KMS-11 (cell line): ENCODE results near the gene TXNRD2.

Experiments
- H2AFZ ChIP-seq: fragments of 200-600 bp; sonication (generic); 2 replicates; pipeline ENCODE4 v1.6.1; 2016; ENCODE audit warnings: antibody characterized with exemption, mixed run types, low read depth
- H3K27ac ChIP-seq: fragments of 200-600 bp; sonication (generic); 2 replicates; pipeline ENCODE4 v1.6.1; 2016; ENCODE audit warnings: mild to moderate bottlenecking, mixed run types
- H3K27me3 ChIP-seq: fragments of 200-600 bp; sonication (generic); 2 replicates; pipeline ENCODE4 v1.6.1; 2017; ENCODE audit warnings: mild to moderate bottlenecking, low read depth, mixed run types, moderate library complexity; ENCODE audit not compliant: insufficient read depth
- H3K36me3 ChIP-seq: fragments of 200-600 bp; sonication (generic); 2 replicates; pipeline ENCODE4 v1.6.1; 2017; ENCODE audit warnings: mild to moderate bottlenecking, mixed run types; ENCODE audit not compliant: insufficient read depth
- H3K4me1 ChIP-seq: fragments of 200-600 bp; sonication (generic); 2 replicates; pipeline ENCODE4 v1.6.1; 2016; ENCODE audit warnings: mild to moderate bottlenecking, low read depth, mixed run types; ENCODE audit not compliant: poor library complexity, severe bottlenecking
- H3K4me2 ChIP-seq: fragments of 200-600 bp; sonication (generic); 2 replicates; pipeline ENCODE4 v1.7.0; 2016; ENCODE audit warnings: mild to moderate bottlenecking, mixed run types
- H3K4me3 ChIP-seq: fragments of 200-600 bp; sonication (generic); IDR thresholded peaks from 2 replicates; pipeline ENCODE4 v1.6.1; 2017; ENCODE audit warnings: low read depth, low read length, mixed read lengths; ENCODE audit not compliant: insufficient read depth
- H3K79me2 ChIP-seq: fragments of 200-600 bp; sonication (generic); 2 replicates; pipeline ENCODE4 v1.6.1; 2016; ENCODE audit warnings: low read depth, mixed run types; ENCODE audit not compliant: insufficient read depth
- H3K9ac ChIP-seq: fragments of 200-600 bp; sonication (generic); 2 replicates; pipeline ENCODE4 v1.6.1; 2016; ENCODE audit warnings: mild to moderate bottlenecking, mixed run types
- H4K20me1 ChIP-seq: fragments of 200-600 bp; sonication (generic); 2 replicates; pipeline ENCODE4 v1.6.1; 2016; ENCODE audit warnings: mild to moderate bottlenecking, mixed run types; ENCODE audit not compliant: insufficient read depth
- TF ChIP-seq, protein P1 (sequence below): fragments of 200-600 bp; sonication (generic); conservative IDR thresholded peaks from 2 replicates; pipeline ENCODE4 v1.6.1; 2017; ENCODE audit warnings: low read depth, mild to moderate bottlenecking, antibody characterized with exemption, low read length, moderate library complexity, mixed read lengths

The TXNRD2 gene

DNA sequence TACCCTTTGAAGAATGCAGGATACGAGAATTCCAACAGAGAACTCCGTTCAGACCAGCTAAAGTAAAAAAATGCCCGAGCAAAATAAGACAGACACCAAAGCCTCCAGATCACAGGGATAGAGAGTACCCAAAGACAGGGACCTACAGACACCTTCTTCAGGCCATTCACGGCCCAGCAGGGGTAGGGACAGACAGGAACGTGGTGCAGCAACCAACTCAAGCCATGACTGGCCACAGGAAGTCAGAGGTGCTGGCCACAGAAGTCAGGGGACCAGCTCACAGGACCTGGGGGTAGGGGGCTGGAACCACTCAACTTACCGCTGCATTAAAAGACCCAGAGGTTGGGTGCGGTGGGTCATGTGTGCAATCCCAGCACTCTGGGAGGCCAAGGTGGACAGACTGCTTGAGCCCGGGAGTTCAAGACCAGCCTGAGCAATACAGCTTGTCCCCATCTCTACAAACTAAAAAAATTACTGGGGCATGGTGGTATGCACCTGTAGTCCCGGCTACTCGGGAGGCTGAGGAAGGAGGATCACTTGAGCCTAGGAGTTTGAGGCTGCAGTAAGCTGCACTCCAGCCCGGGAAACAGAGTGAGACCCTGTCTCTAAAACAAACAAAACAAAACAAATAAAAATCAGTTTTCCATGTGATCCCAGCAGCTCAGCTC is 39.9 kb downstream of the TXNRD2 start:
- no peaks in the 10 kb centered on the region for H4K20me1 ChIP-seq
- H3K79me2 ChIP-seq = no peaks in the 10 kb centered on the region
- H3K4me2 ChIP-seq = no peak overlapping the region
- H3K27ac ChIP-seq = no peak overlapping the region
- H3K4me1 ChIP-seq = no peaks in the 10 kb centered on the region
- H3K27me3 ChIP-seq = no peaks in the 10 kb centered on the region
- TF ChIP-seq, protein P1, sequence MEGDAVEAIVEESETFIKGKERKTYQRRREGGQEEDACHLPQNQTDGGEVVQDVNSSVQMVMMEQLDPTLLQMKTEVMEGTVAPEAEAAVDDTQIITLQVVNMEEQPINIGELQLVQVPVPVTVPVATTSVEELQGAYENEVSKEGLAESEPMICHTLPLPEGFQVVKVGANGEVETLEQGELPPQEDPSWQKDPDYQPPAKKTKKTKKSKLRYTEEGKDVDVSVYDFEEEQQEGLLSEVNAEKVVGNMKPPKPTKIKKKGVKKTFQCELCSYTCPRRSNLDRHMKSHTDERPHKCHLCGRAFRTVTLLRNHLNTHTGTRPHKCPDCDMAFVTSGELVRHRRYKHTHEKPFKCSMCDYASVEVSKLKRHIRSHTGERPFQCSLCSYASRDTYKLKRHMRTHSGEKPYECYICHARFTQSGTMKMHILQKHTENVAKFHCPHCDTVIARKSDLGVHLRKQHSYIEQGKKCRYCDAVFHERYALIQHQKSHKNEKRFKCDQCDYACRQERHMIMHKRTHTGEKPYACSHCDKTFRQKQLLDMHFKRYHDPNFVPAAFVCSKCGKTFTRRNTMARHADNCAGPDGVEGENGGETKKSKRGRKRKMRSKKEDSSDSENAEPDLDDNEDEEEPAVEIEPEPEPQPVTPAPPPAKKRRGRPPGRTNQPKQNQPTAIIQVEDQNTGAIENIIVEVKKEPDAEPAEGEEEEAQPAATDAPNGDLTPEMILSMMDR = no peak
- no peak overlapping the region for H3K9ac ChIP-seq
- H2AFZ ChIP-seq = no peak overlapping the region
- H3K4me3 ChIP-seq = no peak overlapping the region
- no peaks in the 10 kb centered on the region for H3K36me3 ChIP-seq

DNA sequence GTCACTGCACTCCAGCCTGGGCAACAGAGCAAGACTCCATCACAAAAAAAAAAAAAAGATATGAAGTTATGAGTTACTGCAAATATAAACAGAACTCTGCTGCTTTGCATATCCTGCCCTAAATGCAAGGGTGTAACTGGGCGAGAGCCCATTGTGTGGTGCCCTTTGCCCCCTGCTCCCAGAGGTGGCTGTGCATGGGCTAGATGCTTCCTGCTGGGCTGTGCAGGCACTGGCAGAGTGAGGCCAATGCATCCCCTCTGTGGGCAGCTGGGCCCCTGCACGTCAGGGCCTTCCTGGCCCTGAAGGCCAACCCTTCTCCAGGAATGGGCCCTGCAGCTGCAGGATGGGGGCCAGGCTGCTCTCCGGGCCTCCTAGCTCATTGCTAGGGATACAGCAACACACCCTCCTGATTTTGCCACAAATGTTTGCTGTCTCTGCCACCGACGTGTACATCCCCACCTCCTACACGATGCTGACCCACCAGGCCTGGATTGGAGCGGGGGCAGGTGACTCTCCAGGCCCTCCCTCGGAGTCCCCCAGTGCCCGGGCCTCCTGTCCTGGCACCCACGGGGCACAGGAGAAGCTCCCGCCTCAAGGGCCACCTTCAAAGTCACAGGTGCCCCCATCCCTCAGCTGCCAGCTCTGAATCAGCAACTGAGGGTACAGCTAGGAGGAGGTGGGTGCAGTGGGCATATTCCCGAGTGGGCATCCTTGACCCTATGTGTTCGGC is 40.7 kb downstream of the TXNRD2 start:
- no peak overlapping the region for H3K9ac ChIP-seq
- H3K4me1 ChIP-seq = peaks cover 4% of the 10 kb centered on the region
- H4K20me1 ChIP-seq = no peaks in the 10 kb centered on the region
- H3K4me2 ChIP-seq = no peak overlapping the region
- H3K27me3 ChIP-seq = no peaks in the 10 kb centered on the region
- H3K79me2 ChIP-seq = no peaks in the 10 kb centered on the region
- no peak overlapping the region for H3K27ac ChIP-seq
- H3K36me3 ChIP-seq = no peaks in the 10 kb centered on the region
- no peak overlapping the region for H3K4me3 ChIP-seq
- TF ChIP-seq, protein P1 = no peak
- H2AFZ ChIP-seq = no peak overlapping the region

DNA sequence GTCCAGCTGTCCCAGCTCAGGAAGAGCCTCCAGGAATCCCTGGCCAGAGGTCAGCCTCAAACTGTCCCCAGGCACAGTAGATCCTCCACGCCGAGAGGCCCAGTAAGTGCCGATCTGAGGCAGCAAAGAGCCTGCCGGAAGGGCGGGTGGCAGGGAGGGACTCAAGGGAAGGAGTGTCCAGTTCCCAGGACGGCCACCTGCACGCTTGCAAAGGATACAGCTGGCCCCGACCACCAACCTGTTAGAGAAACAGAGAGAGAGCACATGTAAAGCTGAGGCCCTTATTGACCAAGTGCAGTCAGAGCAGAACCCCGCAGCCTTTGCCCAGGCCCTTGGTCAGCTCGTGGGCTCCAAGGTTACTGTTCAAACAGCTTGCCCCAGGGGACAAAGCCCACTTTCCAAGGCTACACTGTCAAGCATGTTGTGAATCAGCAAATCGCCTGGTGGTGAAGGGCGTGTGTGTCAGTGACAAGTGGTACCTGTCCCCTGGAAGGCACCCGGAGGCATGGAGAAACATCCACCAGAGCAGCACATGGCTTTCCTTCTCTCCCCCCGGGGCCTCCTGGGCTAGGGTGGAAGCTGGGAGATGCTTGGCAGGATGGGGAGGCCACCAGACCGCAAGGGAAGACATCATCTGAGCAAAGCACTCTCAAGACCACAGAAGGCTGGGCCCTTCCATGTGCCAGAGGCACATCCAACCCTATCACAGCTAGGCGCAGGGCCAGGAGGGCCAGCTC is 42.6 kb downstream of the TXNRD2 start:
- Histone ChIP-seq H3K79me2 (no peaks in the 10 kb centered on the region), H3K4me2 (no peak overlapping the region), H3K27ac (no peak overlapping the region), H2AFZ (no peak overlapping the region), H3K4me3 (no peak overlapping the region), H3K9ac (no peak overlapping the region), H3K36me3 (no peaks in the 10 kb centered on the region), H3K4me1 (peaks cover 7% of the 10 kb centered on the region), H4K20me1 (no peaks in the 10 kb centered on the region), H3K27me3 (no peaks in the 10 kb centered on the region)
- TF ChIP-seq, protein P1 = no peak

DNA sequence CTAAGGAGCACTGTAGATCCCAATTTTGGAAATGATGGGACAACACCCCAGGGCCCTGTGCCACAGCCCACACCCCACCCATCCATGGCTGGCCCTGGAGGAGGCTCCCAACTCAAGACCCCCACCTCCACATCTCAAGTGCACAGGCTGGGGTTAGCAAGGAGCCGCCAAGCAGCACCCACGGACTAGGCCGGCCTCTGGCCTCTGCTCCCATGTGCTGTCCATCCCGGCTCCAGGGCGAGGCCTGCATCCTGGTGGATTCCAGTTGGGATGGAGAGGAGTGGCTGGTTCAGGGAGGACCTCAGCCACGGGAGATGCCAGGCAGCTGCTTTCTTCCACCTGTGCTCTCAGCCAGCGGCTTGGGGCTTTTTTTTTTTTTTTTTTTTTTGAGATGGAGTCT is 43.5 kb downstream of the TXNRD2 start:
- Histone ChIP-seq H2AFZ (no peak overlapping the region), H3K79me2 (no peaks in the 10 kb centered on the region), H4K20me1 (no peaks in the 10 kb centered on the region), H3K36me3 (no peaks in the 10 kb centered on the region), H3K27ac (no peak overlapping the region), H3K4me1 (peaks cover 14% of the 10 kb centered on the region), H3K9ac (no peak overlapping the region), H3K27me3 (no peaks in the 10 kb centered on the region), H3K4me2 (no peak overlapping the region), H3K4me3 (no peak overlapping the region)
- TF ChIP-seq, protein P1 = no peak
